HFF-Myc (cell line): ENCODE data around the gene TNFAIP1.
A peak's percentile ranks its signal among the peaks of the same experiment; 100 is the strongest.

Source experiments
- DNase-seq: peaks from one replicate; pipeline ENCODE4 v3.0.0-alpha.2; 2011; ENCODE audit warnings: low read depth; ENCODE audit errors: extremely low read depth
- H3K4me3 ChIP-seq: replicated peaks from 2 replicates; pipeline ENCODE4 v1.5.1; 2011; ENCODE audit warnings: low read depth, mild to moderate bottlenecking, control low read depth, low read length
- TF ChIP-seq, protein P1 (sequence below): IDR thresholded peaks from 2 replicates; pipeline ENCODE4 v1.5.1; 2012; ENCODE audit warnings: mild to moderate bottlenecking, low read depth, low read length, control low read depth; ENCODE audit errors: missing control alignments

Gene TNFAIP1

DNA sequence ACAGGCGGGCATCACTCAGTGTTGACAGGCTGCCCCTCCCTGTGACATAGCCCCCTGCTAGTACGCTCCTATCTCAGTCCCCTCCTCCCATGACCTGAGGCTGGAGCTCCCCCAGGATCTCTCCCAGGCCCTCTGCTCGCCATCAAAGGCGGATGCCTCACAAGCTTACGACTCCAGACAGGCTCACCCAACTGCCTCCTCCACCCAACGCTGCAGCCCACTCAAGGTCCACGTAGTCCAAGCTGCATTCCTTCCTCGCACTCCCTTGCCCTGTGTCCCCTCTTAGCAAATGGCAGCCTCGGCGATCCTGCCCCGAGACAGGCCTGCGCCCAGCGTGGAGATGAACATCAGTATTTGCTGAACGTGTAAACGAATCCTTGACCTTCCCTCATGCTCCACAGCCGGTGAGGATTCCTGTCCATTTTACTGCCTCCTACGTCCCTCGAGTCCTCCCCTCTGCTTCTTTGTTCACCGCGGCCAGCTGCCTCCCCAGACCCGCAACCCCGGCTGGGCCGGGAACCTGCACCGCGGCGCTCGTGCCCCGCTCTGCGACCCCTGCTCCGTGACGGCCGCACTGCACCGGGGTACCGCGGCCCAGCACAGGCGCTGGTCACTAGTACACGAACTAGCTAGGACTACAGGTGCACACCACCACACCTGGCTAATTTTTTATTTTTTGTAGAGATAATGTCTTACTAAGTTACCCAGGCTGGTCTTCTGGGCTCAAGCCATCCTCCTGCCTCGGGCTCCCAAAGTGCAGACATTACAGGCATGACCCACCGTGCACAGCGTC, 17.4 kb upstream of the TNFAIP1 start:
- DNase-seq: no peak

DNA sequence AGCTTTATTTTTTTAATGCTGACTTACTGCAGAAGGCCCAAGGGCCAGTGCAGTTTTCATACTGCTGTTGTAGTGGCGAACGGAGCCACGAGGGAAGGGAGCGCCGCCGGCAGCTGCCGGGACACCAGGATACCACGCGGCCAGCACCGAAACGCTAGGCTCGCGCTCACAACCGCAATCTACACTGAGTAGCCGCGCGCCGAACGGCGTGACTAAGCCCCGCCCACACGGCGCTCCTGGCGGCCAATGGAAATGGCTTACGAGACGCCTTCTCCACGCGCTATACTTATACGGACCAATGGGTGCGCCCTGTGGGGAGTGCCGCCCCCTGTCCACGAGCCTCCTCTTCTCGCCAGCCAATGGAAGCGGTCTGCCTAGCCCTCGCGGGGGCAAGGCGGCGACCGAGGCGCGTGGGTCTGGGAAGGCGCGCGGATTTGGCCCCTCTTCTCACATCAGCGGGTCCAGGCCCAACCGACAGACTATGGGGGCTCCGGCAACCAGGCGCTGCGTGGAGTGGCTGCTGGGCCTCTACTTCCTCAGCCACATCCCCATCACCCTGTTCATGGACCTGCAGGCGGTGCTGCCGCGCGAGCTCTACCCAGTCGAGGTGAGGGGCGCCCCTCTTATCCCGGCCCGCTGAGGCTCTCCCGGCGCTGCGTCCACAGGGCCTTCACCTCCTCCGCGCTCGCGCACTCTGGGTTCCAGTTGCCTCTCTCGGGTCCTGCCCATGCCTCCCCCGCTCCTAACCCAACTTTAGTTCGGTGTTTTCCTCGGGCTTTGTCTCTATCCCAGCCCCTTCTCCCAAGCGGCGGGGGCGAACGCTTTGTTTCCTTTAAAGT, 16.6 kb upstream of the TNFAIP1 start, which contains the start of gene TMEM97:
TMEM97 (plus strand) TSS at position 442 of the 839 bp plus-strand sequence; CDS start at position 482, 40 bp downstream.
- peak; percentile 91 for DNase-seq
- TF ChIP-seq, protein P1, sequence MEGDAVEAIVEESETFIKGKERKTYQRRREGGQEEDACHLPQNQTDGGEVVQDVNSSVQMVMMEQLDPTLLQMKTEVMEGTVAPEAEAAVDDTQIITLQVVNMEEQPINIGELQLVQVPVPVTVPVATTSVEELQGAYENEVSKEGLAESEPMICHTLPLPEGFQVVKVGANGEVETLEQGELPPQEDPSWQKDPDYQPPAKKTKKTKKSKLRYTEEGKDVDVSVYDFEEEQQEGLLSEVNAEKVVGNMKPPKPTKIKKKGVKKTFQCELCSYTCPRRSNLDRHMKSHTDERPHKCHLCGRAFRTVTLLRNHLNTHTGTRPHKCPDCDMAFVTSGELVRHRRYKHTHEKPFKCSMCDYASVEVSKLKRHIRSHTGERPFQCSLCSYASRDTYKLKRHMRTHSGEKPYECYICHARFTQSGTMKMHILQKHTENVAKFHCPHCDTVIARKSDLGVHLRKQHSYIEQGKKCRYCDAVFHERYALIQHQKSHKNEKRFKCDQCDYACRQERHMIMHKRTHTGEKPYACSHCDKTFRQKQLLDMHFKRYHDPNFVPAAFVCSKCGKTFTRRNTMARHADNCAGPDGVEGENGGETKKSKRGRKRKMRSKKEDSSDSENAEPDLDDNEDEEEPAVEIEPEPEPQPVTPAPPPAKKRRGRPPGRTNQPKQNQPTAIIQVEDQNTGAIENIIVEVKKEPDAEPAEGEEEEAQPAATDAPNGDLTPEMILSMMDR: no peak
- H3K4me3 ChIP-seq: peak within 1 kb of the TSS; percentile 85

More for the DNA sequence above, 17.4 kb upstream of the TNFAIP1 start:
- TF ChIP-seq, protein P1: no peak
- H3K4me3 ChIP-seq: peak overlapping the region; percentile 85

DNA sequence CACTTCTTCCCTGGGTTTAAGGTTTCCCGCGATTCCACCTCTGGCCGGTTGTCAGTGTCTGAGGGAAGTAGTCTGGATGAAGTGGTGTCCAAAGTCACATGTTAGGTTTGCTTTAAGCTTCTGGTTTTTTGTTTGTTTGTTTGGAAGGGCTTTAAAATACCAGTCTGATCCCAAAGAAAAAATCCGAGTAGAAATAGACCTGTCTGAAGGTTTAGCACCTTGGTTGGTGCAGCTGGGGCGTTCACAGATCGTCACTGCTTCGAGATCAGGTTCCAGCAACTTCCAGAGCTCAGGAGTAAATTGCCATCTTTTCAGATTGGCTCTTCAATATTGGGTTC, 16.0 kb upstream of the TNFAIP1 start:
- H3K4me3 ChIP-seq: peak overlapping the region; percentile 85
- TF ChIP-seq, protein P1: no peak
- no peak for DNase-seq

DNA sequence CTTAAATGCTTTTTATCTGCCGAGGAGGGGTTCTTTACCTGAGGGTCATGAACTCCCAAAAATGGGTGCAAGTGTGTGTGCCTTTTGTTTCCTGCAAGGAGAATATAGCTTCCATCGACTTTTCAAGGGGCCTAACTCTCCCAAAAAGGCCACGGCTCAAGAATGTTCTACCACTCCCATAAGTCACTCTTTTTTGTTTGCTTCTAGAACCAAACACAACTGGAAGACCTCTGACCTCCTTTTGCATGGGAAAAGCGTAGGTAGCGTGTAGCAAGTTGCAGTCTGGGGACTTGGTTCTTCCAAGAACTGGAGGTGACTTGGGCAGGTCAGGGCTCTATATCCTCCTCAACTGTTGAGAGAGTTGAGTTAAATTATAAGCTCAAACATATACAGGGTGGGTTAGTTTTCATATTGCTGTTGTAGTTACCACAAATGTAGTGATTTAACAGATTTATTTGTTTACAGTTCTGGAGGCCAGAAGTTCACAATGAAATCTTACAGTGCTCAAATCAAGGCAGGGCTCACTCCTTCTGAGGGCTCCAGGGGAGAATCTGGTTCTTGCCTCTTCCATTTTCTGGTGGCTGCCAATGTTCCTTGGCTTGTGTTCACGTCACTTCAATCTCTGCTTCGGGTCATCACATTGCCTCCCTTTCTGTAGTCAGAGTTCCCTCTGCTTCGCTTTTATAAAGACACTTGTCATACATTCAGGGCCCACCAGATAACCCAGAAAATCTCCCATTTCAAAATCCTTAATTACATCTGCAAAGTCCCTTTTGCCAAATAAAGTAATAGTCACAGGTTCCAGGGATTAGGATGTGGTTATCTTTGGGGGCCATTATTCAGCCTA, 15.1 kb upstream of the TNFAIP1 start:
- TF ChIP-seq, protein P1: no peak
- peak overlapping the region; percentile 85 for H3K4me3 ChIP-seq
- no peak for DNase-seq

DNA sequence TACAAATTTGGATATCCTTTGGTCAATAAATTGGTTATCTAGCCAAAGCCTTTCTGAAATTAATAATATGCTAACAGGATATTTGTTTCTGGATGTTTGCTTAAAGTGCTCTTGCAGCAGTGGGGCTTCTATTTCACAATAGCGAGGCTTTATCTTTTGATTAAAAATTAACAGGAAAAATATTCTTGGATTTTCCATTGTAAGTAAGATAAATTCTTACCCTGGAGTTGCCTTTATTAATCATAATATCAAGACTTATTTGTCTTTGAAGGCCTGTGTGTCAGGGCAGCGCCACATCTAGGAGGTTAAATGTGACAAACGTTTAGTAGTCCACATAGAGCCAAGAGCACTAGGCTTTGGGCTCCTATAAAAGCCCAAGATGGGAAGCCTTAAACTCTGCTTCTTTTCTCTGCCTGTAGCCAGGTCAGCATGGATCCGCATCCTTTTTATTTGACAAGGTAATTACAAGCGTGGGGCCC, 11.3 kb upstream of the TNFAIP1 start:
- TF ChIP-seq, protein P1: no peak
- no peak for DNase-seq
- H3K4me3 ChIP-seq: no peak overlapping the region

DNA sequence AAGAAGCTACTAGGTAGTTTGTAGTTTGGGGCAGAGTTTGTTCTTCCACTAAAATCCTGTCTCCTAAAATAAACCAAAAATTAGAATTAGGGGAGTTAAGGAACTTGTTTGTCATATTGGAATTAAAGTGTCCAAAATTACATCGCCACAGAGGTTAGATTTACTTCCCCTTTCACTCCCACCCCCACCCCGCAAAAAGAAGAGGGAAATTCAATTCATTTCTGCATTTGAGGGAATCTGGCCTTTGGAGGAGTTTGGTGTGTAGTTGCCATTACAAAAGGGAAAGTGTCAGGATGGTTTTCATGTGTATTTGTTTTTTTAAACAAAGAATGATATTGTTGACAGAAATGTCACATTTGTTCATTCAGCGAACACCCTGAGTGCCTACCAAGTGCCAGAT, 10.8 kb upstream of the TNFAIP1 start:
- TF ChIP-seq, protein P1: no peak
- no peak overlapping the region for H3K4me3 ChIP-seq
- no peak for DNase-seq
